Ovary (tissue), 3 donors: ENCODE data around the gene RIMS1.

Experiments
- CTCF ChIP-seq, 3 donors: fragments of 450-650 bp in 2 of 3; fragments of 200-600 bp in 1 of 3; IDR thresholded peaks; one replicate each; pipeline versions ENCODE4 v1.5.1 to v1.8.0; 2016 to 2022; ENCODE audit warnings: antibody characterized with exemption in 3 of 3, mild to moderate bottlenecking in 1 of 3
- POLR2A ChIP-seq: fragments of 450-650 bp; IDR thresholded peaks from one replicate; pipeline ENCODE4 v1.6.1; 2017; ENCODE audit warnings: antibody characterized with exemption, mild to moderate bottlenecking, moderate library complexity
- donor health status: DM: no; HTN: no; CAD: no.

- TF ChIP-seq CTCF (IDR thresholded peaks at IDR 0.05) (no peak), POLR2A (no peak)
These were observed 520.2 kb downstream of the RIMS1 start for GRCh38 chr6:72406517-72406916.
